IPS-20b (cell line): ENCODE results near the gene IGSF21.

Experiments used
- H3K27ac ChIP-seq: one replicate; pipeline ENCODE4 v1.5.1; 2013; ENCODE audit warnings: low read length
- H3K27me3 ChIP-seq: 2 replicates; pipeline ENCODE4 v1.6.1; 2013; ENCODE audit warnings: mild to moderate bottlenecking, low read length, inconsistent platforms; ENCODE audit not compliant: insufficient read depth
- H3K36me3 ChIP-seq: 2 replicates; pipeline ENCODE4 v1.6.1; 2013; ENCODE audit warnings: low read depth, mild to moderate bottlenecking, inconsistent platforms, low read length, moderate library complexity; ENCODE audit not compliant: insufficient read depth
- H3K4me1 ChIP-seq: 2 replicates; pipeline ENCODE4 v1.6.1; 2013; ENCODE audit warnings: mild to moderate bottlenecking, control low read depth, inconsistent platforms, low read length, moderate library complexity; ENCODE audit not compliant: insufficient read depth
- H3K4me3 ChIP-seq: 2 replicates; pipeline ENCODE4 v1.5.1; 2013; ENCODE audit warnings: mild to moderate bottlenecking, low read length, inconsistent platforms
- H3K9ac ChIP-seq: 2 replicates; pipeline ENCODE4 v1.6.1; 2013; ENCODE audit warnings: low read depth, mild to moderate bottlenecking, inconsistent platforms, low read length, moderate library complexity
- H3K9me3 ChIP-seq: 2 replicates; pipeline ENCODE4 v1.6.1; 2013; ENCODE audit warnings: mild to moderate bottlenecking, low read depth, low read length, inconsistent platforms; ENCODE audit not compliant: insufficient read depth

The IGSF21 gene

GRCh38 chr1:18241891-18242290 is 134.3 kb downstream of the IGSF21 start:
- Histone ChIP-seq H3K4me1 (peaks cover 10% of the 10 kb centered on the region; the same call in 1 of the 2 replicates), H3K27me3 (peaks cover 4% of the 10 kb centered on the region; the same call in 1 of the 2 replicates), H3K36me3 (no peaks in the 10 kb centered on the region), H3K27ac (no peak overlapping the region), H3K9me3 (no peaks in the 10 kb centered on the region), H3K4me3 (no peak overlapping the region), H3K9ac (no peak overlapping the region)

GRCh38 chr1:18243503-18244175 is 136.0 kb downstream of the IGSF21 start:
- Histone ChIP-seq H3K36me3 (no peaks in the 10 kb centered on the region), H3K9me3 (no peaks in the 10 kb centered on the region), H3K27me3 (no peaks in the 10 kb centered on the region; the same call in 1 of the 2 replicates), H3K27ac (no peak overlapping the region), H3K9ac (no peak overlapping the region), H3K4me3 (no peak overlapping the region), H3K4me1 (peaks cover 6% of the 10 kb centered on the region; the same call in 1 of the 2 replicates)

- Histone ChIP-seq H3K27me3 (no peaks in the 10 kb centered on the region; the same call in 1 of the 2 replicates), H3K4me3 (no peak overlapping the region), H3K9me3 (no peaks in the 10 kb centered on the region), H3K27ac (no peak overlapping the region), H3K36me3 (no peaks in the 10 kb centered on the region), H3K9ac (no peak overlapping the region), H3K4me1 (no peaks in the 10 kb centered on the region)
Measured at GRCh38 chr1:18244762-18245161, 137.2 kb downstream of the IGSF21 start.

- Histone ChIP-seq H3K36me3 (no peaks in the 10 kb centered on the region), H3K9ac (no peak overlapping the region), H3K27me3 (no peaks in the 10 kb centered on the region; the same call in 1 of the 2 replicates), H3K9me3 (no peaks in the 10 kb centered on the region), H3K4me3 (no peak overlapping the region), H3K4me1 (no peaks in the 10 kb centered on the region), H3K27ac (no peak overlapping the region)
Measured at GRCh38 chr1:18245647-18246046, 138.0 kb downstream of the IGSF21 start.

GRCh38 chr1:18246543-18246942 is 138.9 kb downstream of the IGSF21 start:
- Histone ChIP-seq H3K4me3 (no peak overlapping the region), H3K9me3 (no peaks in the 10 kb centered on the region), H3K27ac (no peak overlapping the region), H3K36me3 (no peaks in the 10 kb centered on the region), H3K27me3 (no peaks in the 10 kb centered on the region; the same call in 1 of the 2 replicates), H3K4me1 (no peaks in the 10 kb centered on the region), H3K9ac (no peak overlapping the region)

GRCh38 chr1:18247151-18247550 is 139.6 kb downstream of the IGSF21 start:
- Histone ChIP-seq H3K36me3 (no peaks in the 10 kb centered on the region), H3K9ac (no peak overlapping the region), H3K4me3 (no peak overlapping the region), H3K27ac (no peak overlapping the region), H3K4me1 (no peaks in the 10 kb centered on the region), H3K9me3 (no peaks in the 10 kb centered on the region), H3K27me3 (no peaks in the 10 kb centered on the region; the same call in 1 of the 2 replicates)

GRCh38 chr1:18249631-18250030 is 142.0 kb downstream of the IGSF21 start:
- no peaks in the 10 kb centered on the region for H3K36me3 ChIP-seq

GRCh38 chr1:18253093-18253492 is 145.5 kb downstream of the IGSF21 start:
- H3K4me3 ChIP-seq = no peak overlapping the region
- H3K27me3 ChIP-seq = peaks cover 8% of the 10 kb centered on the region; the same call in 1 of the 2 replicates
- no peaks in the 10 kb centered on the region for H3K4me1 ChIP-seq
- H3K36me3 ChIP-seq = no peaks in the 10 kb centered on the region
- H3K27ac ChIP-seq = no peak overlapping the region
- H3K9me3 ChIP-seq = no peaks in the 10 kb centered on the region
- no peak overlapping the region for H3K9ac ChIP-seq

More at GRCh38 chr1:18249631-18250030, 142.0 kb downstream of the IGSF21 start:
- Histone ChIP-seq H3K4me3 (no peak overlapping the region), H3K9ac (no peak overlapping the region), H3K27me3 (no peaks in the 10 kb centered on the region; the same call in 1 of the 2 replicates), H3K27ac (no peak overlapping the region), H3K4me1 (no peaks in the 10 kb centered on the region), H3K9me3 (no peaks in the 10 kb centered on the region)

GRCh38 chr1:18256282-18257235 is 149.0 kb downstream of the IGSF21 start:
- no peak overlapping the region for H3K27ac ChIP-seq
- H3K4me1 ChIP-seq = peaks cover under 1% of the 10 kb centered on the region; the same call in 1 of the 2 replicates
- H3K36me3 ChIP-seq = no peaks in the 10 kb centered on the region
- no peaks in the 10 kb centered on the region for H3K9me3 ChIP-seq
- peaks cover 8% of the 10 kb centered on the region; the same call in 1 of the 2 replicates for H3K27me3 ChIP-seq
- H3K4me3 ChIP-seq = no peak overlapping the region
- H3K9ac ChIP-seq = no peak overlapping the region

- Histone ChIP-seq H3K4me3 (no peak overlapping the region), H3K27ac (no peak overlapping the region), H3K36me3 (no peaks in the 10 kb centered on the region), H3K4me1 (peaks cover 12% of the 10 kb centered on the region; the same call in 1 of the 2 replicates), H3K9ac (no peak overlapping the region), H3K9me3 (no peaks in the 10 kb centered on the region), H3K27me3 (peaks cover 8% of the 10 kb centered on the region; the same call in 1 of the 2 replicates)
Measured at GRCh38 chr1:18257778-18258177, 150.2 kb downstream of the IGSF21 start.

GRCh38 chr1:18261891-18262290 is 154.3 kb downstream of the IGSF21 start:
- H3K4me3 ChIP-seq = no peak overlapping the region
- no peaks in the 10 kb centered on the region; the same call in 1 of the 2 replicates for H3K27me3 ChIP-seq
- H3K27ac ChIP-seq = no peak overlapping the region
- no peak overlapping the region for H3K9ac ChIP-seq
- H3K9me3 ChIP-seq = no peaks in the 10 kb centered on the region
- H3K4me1 ChIP-seq = peaks cover 30% of the 10 kb centered on the region; the same call in 1 of the 2 replicates
- H3K36me3 ChIP-seq = no peaks in the 10 kb centered on the region
